GM06990 (cell line): ENCODE results near the gene PIGQ.

Experiments used
- DNase-seq: peaks from one replicate; pipeline ENCODE4 v3.0.0-alpha.2; 2011; ENCODE audit not compliant: insufficient read length; ENCODE audit errors: extremely low read depth
- H3K27me3 ChIP-seq: replicated peaks from 2 replicates; pipeline ENCODE4 v1.6.0; 2011; ENCODE audit warnings: low read length; ENCODE audit not compliant: control insufficient read depth, insufficient read depth
- H3K36me3 ChIP-seq: 2 replicates; pipeline ENCODE4 v1.5.1; 2011; ENCODE audit warnings: low read length; ENCODE audit not compliant: control insufficient read depth, insufficient read depth
- H3K4me3 ChIP-seq: replicated peaks from 2 replicates; pipeline ENCODE4 v1.5.1; 2011; ENCODE audit warnings: low read depth, mild to moderate bottlenecking, control low read depth, low read length
- TF ChIP-seq, protein P1 (sequence below): IDR thresholded peaks from 2 replicates; pipeline ENCODE4 v1.5.1; 2011; ENCODE audit warnings: low read length, control low read depth, mild to moderate bottlenecking, inconsistent platforms; ENCODE audit not compliant: insufficient read depth, poor library complexity, severe bottlenecking

Gene PIGQ

DNA sequence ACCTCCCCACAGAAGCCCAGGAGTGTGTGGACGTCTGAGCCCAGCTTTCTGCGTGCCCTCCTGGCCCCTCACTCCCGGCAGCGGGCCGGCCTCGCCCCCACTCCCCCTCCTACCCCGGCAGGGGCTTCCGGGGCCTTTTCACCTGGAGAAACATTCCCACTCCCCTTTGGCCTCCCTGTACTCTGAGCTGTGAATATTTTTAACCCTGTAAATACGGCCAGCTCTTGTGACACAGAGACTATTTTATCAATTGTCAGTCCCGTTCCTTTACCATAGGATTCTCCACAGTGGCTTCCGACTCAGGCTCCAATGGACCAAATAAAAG lies 15.5 kb upstream of the PIGQ start:
- Histone ChIP-seq H3K27me3 (no peaks in the 10 kb centered on the region; the same call in 1 of the 2 replicates), H3K36me3 (peaks cover 11% of the 10 kb centered on the region), H3K4me3 (no peak overlapping the region)
- DNase-seq = no peak
- TF ChIP-seq, protein P1, sequence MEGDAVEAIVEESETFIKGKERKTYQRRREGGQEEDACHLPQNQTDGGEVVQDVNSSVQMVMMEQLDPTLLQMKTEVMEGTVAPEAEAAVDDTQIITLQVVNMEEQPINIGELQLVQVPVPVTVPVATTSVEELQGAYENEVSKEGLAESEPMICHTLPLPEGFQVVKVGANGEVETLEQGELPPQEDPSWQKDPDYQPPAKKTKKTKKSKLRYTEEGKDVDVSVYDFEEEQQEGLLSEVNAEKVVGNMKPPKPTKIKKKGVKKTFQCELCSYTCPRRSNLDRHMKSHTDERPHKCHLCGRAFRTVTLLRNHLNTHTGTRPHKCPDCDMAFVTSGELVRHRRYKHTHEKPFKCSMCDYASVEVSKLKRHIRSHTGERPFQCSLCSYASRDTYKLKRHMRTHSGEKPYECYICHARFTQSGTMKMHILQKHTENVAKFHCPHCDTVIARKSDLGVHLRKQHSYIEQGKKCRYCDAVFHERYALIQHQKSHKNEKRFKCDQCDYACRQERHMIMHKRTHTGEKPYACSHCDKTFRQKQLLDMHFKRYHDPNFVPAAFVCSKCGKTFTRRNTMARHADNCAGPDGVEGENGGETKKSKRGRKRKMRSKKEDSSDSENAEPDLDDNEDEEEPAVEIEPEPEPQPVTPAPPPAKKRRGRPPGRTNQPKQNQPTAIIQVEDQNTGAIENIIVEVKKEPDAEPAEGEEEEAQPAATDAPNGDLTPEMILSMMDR = no peak

DNA sequence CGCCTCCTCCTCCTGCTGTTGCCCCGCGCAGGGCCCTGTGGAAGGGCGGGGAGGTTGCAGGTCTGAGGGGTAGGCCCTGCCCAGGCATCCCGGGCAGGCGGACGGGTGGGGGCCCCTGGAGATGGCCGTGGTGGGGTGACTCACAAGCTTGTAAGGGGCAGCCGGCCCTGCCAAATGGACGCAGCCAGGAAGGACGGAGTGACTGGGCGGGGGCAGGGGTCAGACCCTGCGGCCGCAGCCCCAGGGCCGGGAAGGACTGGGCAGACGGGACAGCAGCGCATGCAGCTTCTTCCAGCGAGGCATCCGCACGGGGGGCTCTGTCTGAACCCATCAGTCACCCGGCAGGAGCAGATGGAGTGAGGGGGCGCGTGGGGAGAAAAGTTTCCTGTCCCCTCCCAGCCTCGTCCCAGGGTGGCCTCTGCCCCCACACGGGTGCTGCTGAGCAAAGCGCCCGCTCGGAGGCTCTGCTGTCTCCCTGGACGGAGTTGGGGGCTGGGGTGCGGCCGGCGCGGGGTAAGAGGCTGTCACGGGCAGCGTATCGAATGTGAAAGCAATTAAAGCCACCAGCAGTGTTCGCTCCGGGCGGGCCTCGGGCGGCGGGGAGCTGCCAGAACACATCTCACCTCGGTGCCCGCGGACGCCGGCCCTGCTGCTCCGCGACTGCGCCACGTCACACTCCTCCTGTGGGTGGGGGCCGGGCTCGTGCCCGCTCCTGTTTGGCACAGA lies 15.0 kb upstream of the PIGQ start:
- H3K36me3 ChIP-seq = peaks cover 9% of the 10 kb centered on the region
- TF ChIP-seq, protein P1 = no peak
- H3K4me3 ChIP-seq = no peak overlapping the region
- no peak for DNase-seq
- H3K27me3 ChIP-seq = no peaks in the 10 kb centered on the region; the same call in 1 of the 2 replicates

DNA sequence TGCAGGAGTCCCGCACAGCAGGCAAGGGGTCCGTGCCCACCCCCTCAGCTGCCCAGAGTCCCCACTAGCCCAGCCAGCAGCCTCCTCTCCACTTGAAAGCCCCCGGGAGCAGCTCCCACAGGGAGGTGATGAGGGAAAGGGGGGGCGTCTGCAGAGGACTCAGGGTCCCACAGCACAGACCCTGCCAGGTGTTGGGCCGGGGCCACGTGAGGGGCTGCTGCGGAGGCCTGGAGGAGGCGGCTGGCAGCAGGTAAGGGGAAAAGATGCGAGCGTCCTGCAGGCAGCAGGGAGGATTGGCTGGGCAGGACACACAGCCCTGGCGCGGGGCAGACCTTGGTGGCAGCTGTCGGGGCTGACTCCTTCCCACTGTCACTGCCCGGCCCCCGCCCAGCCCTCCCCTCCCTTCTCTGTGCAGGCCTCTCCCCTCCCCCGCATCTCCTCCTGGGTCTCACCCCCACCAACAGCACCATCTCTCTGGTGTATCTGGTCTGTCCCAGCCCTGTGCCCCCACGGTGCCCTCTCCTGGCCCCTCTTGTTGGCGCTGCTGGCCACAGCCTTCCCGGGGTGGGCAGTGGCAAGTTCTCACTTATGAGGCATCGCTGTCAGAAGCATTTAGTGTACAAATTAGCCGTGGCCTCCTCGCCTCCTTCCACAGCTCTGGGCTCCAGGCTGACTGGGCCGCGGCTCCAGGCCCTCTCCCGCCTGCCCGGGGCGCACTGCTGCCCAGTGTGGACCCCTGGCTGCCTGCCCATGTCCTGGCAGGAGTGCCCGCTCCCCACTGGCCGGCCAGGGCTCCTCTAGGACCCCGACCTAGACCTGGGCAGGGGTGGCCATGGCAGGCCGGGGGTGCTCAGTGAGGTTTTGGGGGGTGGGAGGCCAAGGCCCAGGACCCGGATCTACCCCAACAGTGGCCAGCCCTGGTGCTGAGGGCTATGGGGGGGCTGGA lies 14.0 kb upstream of the PIGQ start:
- no peak for DNase-seq
- H3K4me3 ChIP-seq = no peak overlapping the region
- TF ChIP-seq, protein P1 = no peak
- peaks cover 8% of the 10 kb centered on the region for H3K36me3 ChIP-seq
- H3K27me3 ChIP-seq = no peaks in the 10 kb centered on the region; the same call in 1 of the 2 replicates

DNA sequence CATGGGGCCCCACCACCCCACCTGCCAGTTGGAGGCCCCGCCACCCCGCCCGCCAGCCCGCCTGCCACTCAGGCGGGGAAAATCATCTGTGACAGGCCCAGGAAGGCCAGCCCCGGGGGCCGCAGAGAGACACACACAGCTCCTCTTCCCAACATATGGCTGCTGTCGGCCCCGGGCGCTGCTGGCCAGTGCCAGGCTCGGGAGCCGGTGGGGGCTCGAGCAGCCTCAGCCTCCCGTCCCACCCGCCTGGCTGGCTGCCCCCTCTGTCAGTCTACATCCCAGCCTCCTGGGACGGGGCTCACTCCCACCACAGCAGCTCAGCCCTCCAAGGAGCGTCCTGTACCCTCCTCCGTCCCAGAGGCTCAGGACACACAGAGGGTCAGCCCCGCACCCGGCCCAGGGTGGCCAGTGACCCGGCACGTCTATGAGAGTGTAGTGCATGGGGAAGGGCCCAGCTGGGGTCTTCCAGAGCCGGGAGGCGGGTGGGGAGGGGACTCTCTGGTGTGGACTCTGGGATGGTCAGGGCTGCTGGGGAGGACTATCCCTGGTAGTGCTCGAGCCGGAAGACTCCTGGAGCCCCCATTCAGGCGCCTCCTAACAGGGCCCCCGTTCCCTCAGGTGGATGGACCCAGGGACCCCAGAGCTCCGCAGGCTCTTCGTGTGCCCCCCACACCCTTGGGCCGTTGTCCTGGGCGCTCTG lies 13.1 kb upstream of the PIGQ start:
- TF ChIP-seq, protein P1 = no peak
- Histone ChIP-seq H3K36me3 (peaks cover 6% of the 10 kb centered on the region), H3K4me3 (no peak overlapping the region), H3K27me3 (no peaks in the 10 kb centered on the region; the same call in 1 of the 2 replicates)
- no peak for DNase-seq

DNA sequence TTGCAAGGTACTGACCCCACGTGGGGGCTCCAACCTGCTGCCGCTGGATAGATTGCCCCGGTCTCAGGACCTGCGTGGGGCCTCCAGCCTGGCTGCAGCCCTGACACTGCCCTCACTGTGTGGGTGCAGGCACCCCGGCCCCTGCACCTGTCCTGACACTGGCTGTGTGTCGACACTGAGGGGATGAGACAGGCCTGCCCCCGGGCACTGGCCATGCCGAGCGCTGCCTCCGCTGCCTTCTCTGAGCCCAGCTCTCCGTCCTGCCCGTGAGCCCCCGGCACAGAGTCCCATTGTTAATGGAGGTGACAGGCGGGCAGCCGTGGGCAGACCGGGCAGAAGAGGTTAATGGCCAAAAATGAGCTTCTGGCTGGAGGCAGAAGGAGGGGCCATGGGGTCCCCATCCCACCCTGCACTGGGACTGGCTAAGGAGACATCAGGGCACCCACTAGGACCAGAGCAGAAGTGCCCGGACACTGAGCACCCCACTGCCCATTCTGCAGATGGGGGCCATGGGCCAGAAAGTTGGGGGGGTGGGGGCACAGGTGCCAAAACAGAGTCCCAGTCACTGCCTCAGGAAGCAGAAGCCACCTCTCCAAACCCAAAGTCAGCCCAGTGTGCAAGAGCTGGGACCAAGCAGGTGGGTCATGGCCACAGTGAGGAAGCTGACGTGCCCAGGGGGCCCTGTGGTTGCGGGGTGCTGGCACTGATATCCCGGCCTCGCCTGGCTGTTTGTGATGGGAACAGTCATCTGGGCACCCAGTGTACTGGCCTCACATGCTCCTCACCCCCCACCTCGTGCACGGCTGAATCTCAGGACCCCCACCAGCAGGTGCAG lies 12.1 kb upstream of the PIGQ start:
- TF ChIP-seq, protein P1 = no peak
- Histone ChIP-seq H3K27me3 (no peaks in the 10 kb centered on the region; the same call in 1 of the 2 replicates), H3K36me3 (no peaks in the 10 kb centered on the region; the same call in none of the 2 replicates), H3K4me3 (no peak overlapping the region)
- DNase-seq = no peak
